HG03571 (cell line): ENCODE measurements around the gene RARS1.
"Not testable (repeated sequence)": the region's sequence is repeated elsewhere in the genome, so short reads cannot be mapped to it uniquely, and the experiment has no call there.

ENCODE experiments used
- ATAC-seq: cut with Tn5 transposase; IDR thresholded peaks from one replicate; pipeline ENCODE4 v1.9.1; 2021; ENCODE audit not compliant: unreplicated experiment

The RARS1 gene

GRCh38 chr5:168480601-168481000 is 5.7 kb upstream of the RARS1 start:
- no peak for ATAC-seq

- ATAC-seq, result peak; percentile 82
These were observed 4.9 kb upstream of the RARS1 start for GRCh38 chr5:168481330-168481788.

- no peak for ATAC-seq
These were observed 3.9 kb upstream of the RARS1 start for GRCh38 chr5:168482361-168482760.

GRCh38 chr5:168489059-168489458 is 2.8 kb downstream of the RARS1 start:
- ATAC-seq, result no peak

- ATAC-seq, result no peak
These were observed 7.8 kb downstream of the RARS1 start for GRCh38 chr5:168494057-168494555.

- ATAC-seq, result no peak
These were observed 16.4 kb downstream of the RARS1 start for GRCh38 chr5:168502563-168503237.

- ATAC-seq, result no peak
These were observed 27.7 kb downstream of the RARS1 start for GRCh38 chr5:168513861-168514428.

GRCh38 chr5:168525856-168526255 is 39.6 kb downstream of the RARS1 start:
- ATAC-seq, result no peak

GRCh38 chr5:168527756-168528295 is 41.6 kb downstream of the RARS1 start:
- ATAC-seq, result no peak

GRCh38 chr5:168528521-168529373 is 42.5 kb downstream of the RARS1 start, which contains the start of gene FBLL1:
FBLL1 (plus strand) TSS chr5:168529305; CDS start chr5:168529505, 200 bp downstream.
- ATAC-seq, result no peak

- no peak for ATAC-seq
These were observed 43.3 kb downstream of the RARS1 start for GRCh38 chr5:168529374-168530234.

- no peak for ATAC-seq
These were observed 44.4 kb downstream of the RARS1 start for GRCh38 chr5:168530621-168531150.

GRCh38 chr5:168531191-168531590 is 44.9 kb downstream of the RARS1 start:
- no peak for ATAC-seq

- ATAC-seq, result no peak
These were observed 46.0 kb downstream of the RARS1 start for GRCh38 chr5:168531987-168532864.

GRCh38 chr5:168534351-168534750 is 48.1 kb downstream of the RARS1 start:
- not testable (repeated sequence) for ATAC-seq

- no peak for ATAC-seq
These were observed 50.9 kb downstream of the RARS1 start for GRCh38 chr5:168537176-168537575.

GRCh38 chr5:168549554-168549953 is 63.3 kb downstream of the RARS1 start:
- ATAC-seq, result no peak

- ATAC-seq, result no peak
These were observed 64.4 kb downstream of the RARS1 start for GRCh38 chr5:168550656-168551055.

- ATAC-seq, result no peak
These were observed 65.9 kb downstream of the RARS1 start for GRCh38 chr5:168552146-168552545.
